AG04449 (cell line): ENCODE data around the gene KCNAB1.
"Not testable (repeated sequence)": the region's sequence is repeated elsewhere in the genome, so short reads cannot be mapped to it uniquely, and the experiment has no call there.

Source experiments
- CTCF ChIA-PET: fragments of 350-600 bp; formaldehyde crosslinking; extraction: SDS; loops from one replicate; lab custom pipeline; 2021; ENCODE audit warnings: antibody characterized with exemption; lab: Yijun Ruan, JAX
- POLR2A ChIA-PET: fragments of 400-600, 350-600 bp; formaldehyde crosslinking; extraction: SDS; loops from one replicate; lab custom pipeline; 2020; ENCODE audit warnings: antibody characterized with exemption, inconsistent platforms; lab: Yijun Ruan, JAX
- DNase-seq: peaks from one replicate; pipeline ENCODE4 v3.0.0-alpha.2; 2010; ENCODE audit warnings: low read depth, low spot score
- H3K4me3 ChIP-seq: 2 replicates; pipeline ENCODE4 v1.5.1; 2011; ENCODE audit warnings: low read depth, mild to moderate bottlenecking, control low read depth, low read length
- CTCF ChIP-seq: IDR thresholded peaks from one replicate; pipeline ENCODE4 v1.5.1; 2011; ENCODE audit warnings: mild to moderate bottlenecking, moderate library complexity, low read length, control low read depth, inconsistent platforms; ENCODE audit not compliant: insufficient read depth; ENCODE audit errors: missing control alignments

Gene KCNAB1

GRCh38 chr3:156554842-156555687 is 434.7 kb downstream of the KCNAB1 start, which contains the start of gene SSR3:
Gene SSR3 (minus strand): TSS chr3:156555117. CDS start chr3:156555089, 28 bp downstream.
- no peak for TF ChIP-seq CTCF
- peak within 1 kb of the TSS; percentile 71 for H3K4me3 ChIP-seq
- POLR2A ChIA-PET, result interaction anchor here (0.6 to 5.4 kb wide), 15 partner anchors 9 to 534 kb away, joined by 3 to 60 read pairs (median 5); partner anchors contain the start of gene TIPARP
- DNase-seq, result peak; percentile 97
- CTCF ChIA-PET, result interaction anchor here (0.8 to 7.1 kb wide), 7 partner anchors 9 to 527 kb away, joined by 3 to 52 read pairs (median 5); no protein-coding TSS in a partner anchor

GRCh38 chr3:156558389-156558788 is 438.0 kb downstream of the KCNAB1 start:
- CTCF ChIA-PET, result no interaction called here
- POLR2A ChIA-PET, result no interaction called here
- H3K4me3 ChIP-seq, result no peak overlapping the region
- DNase-seq, result no peak
- no peak for TF ChIP-seq CTCF

GRCh38 chr3:156559321-156559720 is 438.9 kb downstream of the KCNAB1 start:
- POLR2A ChIA-PET, result no interaction called here
- H3K4me3 ChIP-seq, result no peak overlapping the region
- DNase-seq, result no peak
- CTCF ChIA-PET, result no interaction called here
- no peak for TF ChIP-seq CTCF

GRCh38 chr3:156561533-156561932 is 441.2 kb downstream of the KCNAB1 start:
- no peak for TF ChIP-seq CTCF
- DNase-seq, result no peak
- ChIA-PET POLR2A (no interaction called here), CTCF (no interaction called here)
- H3K4me3 ChIP-seq, result no peak overlapping the region

GRCh38 chr3:156562486-156562885 is 442.1 kb downstream of the KCNAB1 start:
- POLR2A ChIA-PET, result not testable (repeated sequence)

GRCh38 chr3:156563900-156564682 is 443.7 kb downstream of the KCNAB1 start:
- TF ChIP-seq CTCF, result no peak
- POLR2A ChIA-PET, result interaction anchor here (2.0 kb wide), 1 partner anchor 9 kb away, joined by 7 read pairs; the partner anchor contains the start of gene SSR3
- CTCF ChIA-PET, result interaction anchor here (1.1 to 1.9 kb wide), 2 partner anchors 9 to 10 kb away, joined by 4 to 7 read pairs; partner anchors contain the start of gene SSR3
- no peak overlapping the region for H3K4me3 ChIP-seq
- DNase-seq, result no peak

More at GRCh38 chr3:156562486-156562885, 442.1 kb downstream of the KCNAB1 start:
- DNase-seq, H3K4me3 ChIP-seq, CTCF ChIA-PET: not testable (repeated sequence)

- CTCF ChIA-PET, result interaction anchor here (0.7 kb wide), 1 partner anchor 132 kb away, joined by 3 read pairs; no protein-coding TSS in a partner anchor
- POLR2A ChIA-PET, result not testable (repeated sequence)
These were observed 448.6 kb downstream of the KCNAB1 start for GRCh38 chr3:156569016-156569415.

GRCh38 chr3:156569881-156570280 is 449.5 kb downstream of the KCNAB1 start:
- POLR2A ChIA-PET, H3K4me3 ChIP-seq, CTCF ChIA-PET, DNase-seq: not testable (repeated sequence)

More at GRCh38 chr3:156569016-156569415, 448.6 kb downstream of the KCNAB1 start:
- not testable (repeated sequence) for H3K4me3 ChIP-seq, DNase-seq
